ENCODE measurements around the gene CHCHD1.

The CHCHD1 gene

DNA sequence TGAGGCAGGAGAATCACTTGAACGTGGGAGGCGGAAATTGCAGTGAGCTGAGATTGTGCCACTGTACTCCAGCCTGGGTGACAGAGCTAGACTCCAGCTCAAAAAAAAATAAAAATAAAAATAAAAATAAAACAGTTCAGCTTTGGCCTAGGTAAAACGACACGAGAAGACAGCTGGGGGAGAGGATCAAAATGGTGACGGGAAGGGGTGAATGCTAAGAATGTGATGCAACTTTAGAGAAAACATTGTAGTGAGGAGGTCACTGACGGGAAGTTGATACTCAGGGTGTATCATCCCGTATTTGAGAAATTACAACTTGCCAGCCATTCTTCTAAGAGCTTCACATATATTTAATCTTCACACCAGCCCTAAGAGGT lies 28.5 kb downstream of the CHCHD1 start:
- Histone ChIP-seq H3K27me3 (ENCODE audit: control insufficient read depth, insufficient read depth, low read length) (no peaks in the 10 kb centered on the region), H3K4me3 (ENCODE audit: low read length) (no peak overlapping the region), H3K36me3 (ENCODE audit: control insufficient read depth, insufficient read depth, low read length) (peaks cover 12% of the 10 kb centered on the region), H3K9me3 (ENCODE audit: control insufficient read depth, low read length) (no peaks in the 10 kb centered on the region), H3K9ac (ENCODE audit: low read length) (peak overlapping the region; percentile 67), H3K4me1 (ENCODE audit: control insufficient read depth, insufficient read depth, low read length) (no peaks in the 10 kb centered on the region)

DNA sequence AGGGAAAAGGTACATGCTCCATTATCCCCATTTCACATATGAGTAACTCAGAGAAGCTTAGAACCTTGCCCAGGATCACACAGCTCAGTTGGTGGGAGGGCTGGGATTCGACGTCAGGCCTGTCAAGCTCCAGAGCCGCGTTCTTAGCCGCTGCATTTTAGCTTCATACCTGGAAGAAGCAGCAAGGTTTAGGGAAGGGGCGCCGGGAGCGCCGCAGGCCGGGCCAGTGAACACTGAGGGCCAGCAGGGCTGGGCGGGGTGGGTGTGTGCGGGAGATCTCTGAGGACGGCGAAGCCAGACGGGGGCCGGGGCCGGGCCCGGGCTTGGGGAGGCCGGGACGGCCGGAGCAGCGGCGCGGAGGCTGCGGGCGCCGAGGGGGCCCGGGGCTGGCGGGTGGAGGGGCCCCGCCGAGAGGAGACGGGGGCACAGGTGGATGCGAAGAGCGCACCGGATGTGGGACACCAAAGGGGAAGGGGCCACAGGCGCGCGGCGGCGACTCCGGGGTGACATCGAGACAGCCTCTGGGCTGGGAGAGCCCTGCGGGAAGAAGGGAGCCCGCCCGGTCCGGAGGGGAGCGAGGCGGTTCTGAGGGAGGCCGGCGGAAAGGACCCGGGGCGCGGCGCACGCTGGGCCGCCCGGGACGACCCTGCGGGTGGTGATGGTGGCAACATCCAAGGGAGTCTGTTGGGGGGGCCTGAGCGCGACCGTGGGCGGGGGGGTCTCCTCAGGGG lies 29.1 kb downstream of the CHCHD1 start:
- Histone ChIP-seq H3K36me3 (ENCODE audit: control insufficient read depth, insufficient read depth, low read length) (peaks cover 7% of the 10 kb centered on the region), H3K27me3 (ENCODE audit: control insufficient read depth, insufficient read depth, low read length) (no peaks in the 10 kb centered on the region), H3K4me3 (ENCODE audit: low read length) (no peak overlapping the region), H3K9ac (ENCODE audit: low read length) (peak overlapping the region; percentile 67), H3K4me1 (ENCODE audit: control insufficient read depth, insufficient read depth, low read length) (no peaks in the 10 kb centered on the region), H3K9me3 (ENCODE audit: control insufficient read depth, low read length) (no peaks in the 10 kb centered on the region)

DNA sequence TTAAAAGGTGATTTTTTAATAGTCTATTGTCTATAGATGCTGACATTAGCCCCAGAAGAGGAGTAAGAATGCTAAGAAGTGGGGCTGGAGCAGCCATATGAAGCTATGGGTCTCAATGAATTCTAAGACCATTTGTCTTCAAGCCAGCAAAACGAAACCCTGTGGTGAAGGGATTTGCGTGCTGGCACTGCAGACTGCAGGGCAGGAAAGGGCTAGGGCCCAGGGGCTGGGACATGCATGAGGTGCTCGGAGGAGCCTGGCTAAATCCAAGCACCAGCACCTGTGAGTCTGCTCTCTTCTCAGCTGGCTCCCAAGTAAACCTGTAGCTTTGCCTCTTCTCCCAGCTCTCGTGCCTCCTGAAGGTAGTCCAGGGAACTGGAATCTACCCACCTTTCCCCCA lies 30.8 kb downstream of the CHCHD1 start:
- Histone ChIP-seq H3K9ac (ENCODE audit: low read length) (no peak overlapping the region), H3K36me3 (ENCODE audit: control insufficient read depth, insufficient read depth, low read length) (no peaks in the 10 kb centered on the region), H3K9me3 (ENCODE audit: control insufficient read depth, low read length) (no peaks in the 10 kb centered on the region), H3K4me1 (ENCODE audit: control insufficient read depth, insufficient read depth, low read length) (no peaks in the 10 kb centered on the region), H3K27me3 (ENCODE audit: control insufficient read depth, insufficient read depth, low read length) (no peaks in the 10 kb centered on the region), H3K4me3 (ENCODE audit: low read length) (no peak overlapping the region)

DNA sequence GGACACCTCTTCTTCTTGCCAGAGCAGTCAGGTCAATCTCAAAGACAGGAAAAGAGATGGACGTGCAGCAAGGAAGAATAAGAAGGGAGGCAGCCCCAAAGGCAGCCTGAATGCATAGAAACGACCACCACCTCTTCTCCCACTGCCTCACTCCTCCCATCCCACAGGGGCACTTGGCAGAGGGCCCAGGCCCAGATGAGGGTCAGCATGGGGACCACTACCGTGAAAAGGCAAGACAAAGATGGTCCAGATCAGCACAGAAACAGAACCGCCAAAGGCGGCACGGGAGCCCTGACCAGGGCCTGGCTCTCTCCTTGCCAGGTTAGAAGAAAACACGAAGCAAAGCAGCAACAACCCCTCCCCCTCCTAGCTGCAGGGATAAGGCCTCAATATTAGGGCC lies 31.5 kb downstream of the CHCHD1 start:
- Histone ChIP-seq H3K4me1 (ENCODE audit: control insufficient read depth, insufficient read depth, low read length) (no peaks in the 10 kb centered on the region), H3K9ac (ENCODE audit: low read length) (no peak overlapping the region), H3K27me3 (ENCODE audit: control insufficient read depth, insufficient read depth, low read length) (no peaks in the 10 kb centered on the region), H3K4me3 (ENCODE audit: low read length) (no peak overlapping the region), H3K9me3 (ENCODE audit: control insufficient read depth, low read length) (no peaks in the 10 kb centered on the region), H3K36me3 (ENCODE audit: control insufficient read depth, insufficient read depth, low read length) (no peaks in the 10 kb centered on the region)

DNA sequence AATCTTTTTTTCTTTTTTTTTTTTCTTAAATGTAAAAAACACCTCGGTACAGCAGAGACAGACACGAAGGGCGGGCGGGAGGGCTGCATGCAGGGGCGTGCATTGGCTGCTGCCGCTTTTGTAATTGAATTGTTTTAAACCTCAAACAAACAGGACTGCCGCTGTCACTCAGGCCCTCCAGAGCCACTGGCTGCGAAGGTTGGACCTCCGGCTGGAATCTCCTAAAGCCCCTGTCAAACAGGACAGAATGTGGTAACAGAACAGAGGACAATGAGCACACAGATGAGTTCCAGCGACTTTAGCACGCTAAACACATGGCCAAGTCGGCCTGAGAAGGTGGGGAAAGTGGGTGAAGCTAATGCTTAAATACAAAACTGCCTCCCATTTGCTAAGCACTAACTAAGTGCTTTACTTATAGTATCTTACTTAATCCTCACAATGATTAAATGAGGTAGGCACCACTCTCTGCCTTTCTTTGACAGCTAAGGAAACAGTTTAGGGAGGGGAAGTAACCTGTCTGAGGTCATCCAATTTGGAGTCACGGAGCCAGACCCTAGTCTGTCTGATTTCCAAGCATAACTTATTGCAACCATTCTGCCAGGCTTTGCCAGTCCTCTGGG lies 32.5 kb downstream of the CHCHD1 start:
- Histone ChIP-seq H3K27me3 (ENCODE audit: control insufficient read depth, insufficient read depth, low read length) (no peaks in the 10 kb centered on the region), H3K4me1 (ENCODE audit: control insufficient read depth, insufficient read depth, low read length) (peaks cover 10% of the 10 kb centered on the region), H3K9me3 (ENCODE audit: control insufficient read depth, low read length) (no peaks in the 10 kb centered on the region), H3K36me3 (ENCODE audit: control insufficient read depth, insufficient read depth, low read length) (no peaks in the 10 kb centered on the region), H3K9ac (ENCODE audit: low read length) (no peak overlapping the region), H3K4me3 (ENCODE audit: low read length) (no peak overlapping the region)

DNA sequence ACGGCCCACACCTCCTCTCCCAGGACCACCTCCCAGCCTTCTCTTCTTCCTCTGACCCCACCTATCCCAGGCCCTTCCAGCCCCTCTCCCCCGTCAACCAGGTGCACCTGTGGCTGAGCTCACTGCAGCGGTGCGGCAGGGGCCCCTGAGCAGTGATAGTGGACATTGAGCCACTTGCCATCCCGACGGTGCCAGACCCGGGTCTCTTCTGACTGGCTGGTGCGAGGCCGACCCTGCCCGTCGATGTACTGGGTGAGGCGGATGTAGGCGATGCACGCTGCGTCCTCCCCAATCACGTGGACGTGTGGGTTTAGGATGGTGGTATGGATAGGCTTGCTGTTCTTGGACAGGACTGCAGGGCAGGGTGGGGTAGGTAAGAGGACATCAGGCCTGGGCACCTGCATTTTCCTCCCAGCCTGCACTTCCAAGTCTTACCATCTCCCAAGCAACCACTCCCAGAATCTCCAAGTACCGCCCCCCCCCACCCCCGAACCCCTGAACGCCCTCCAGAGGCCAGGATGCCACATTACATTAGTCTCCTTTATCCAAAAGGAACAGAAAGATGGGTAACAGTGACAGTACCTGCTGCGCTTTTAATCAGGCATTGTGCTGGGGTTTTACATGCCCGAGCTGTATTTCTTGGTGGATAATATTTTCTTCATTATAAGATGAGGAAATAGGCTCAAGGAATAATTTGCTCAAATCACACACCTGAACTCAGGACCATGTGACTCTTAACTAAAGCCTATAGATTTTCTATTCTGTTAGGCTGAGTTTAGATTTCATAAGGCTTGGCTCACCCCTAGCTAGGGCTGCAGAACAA lies 33.3 kb downstream of the CHCHD1 start:
- Histone ChIP-seq H3K27me3 (ENCODE audit: control insufficient read depth, insufficient read depth, low read length) (no peaks in the 10 kb centered on the region), H3K4me3 (ENCODE audit: low read length) (no peak overlapping the region), H3K9me3 (ENCODE audit: control insufficient read depth, low read length) (no peaks in the 10 kb centered on the region), H3K4me1 (ENCODE audit: control insufficient read depth, insufficient read depth, low read length) (peaks cover 17% of the 10 kb centered on the region), H3K9ac (ENCODE audit: low read length) (no peak overlapping the region), H3K36me3 (ENCODE audit: control insufficient read depth, insufficient read depth, low read length) (no peaks in the 10 kb centered on the region)

DNA sequence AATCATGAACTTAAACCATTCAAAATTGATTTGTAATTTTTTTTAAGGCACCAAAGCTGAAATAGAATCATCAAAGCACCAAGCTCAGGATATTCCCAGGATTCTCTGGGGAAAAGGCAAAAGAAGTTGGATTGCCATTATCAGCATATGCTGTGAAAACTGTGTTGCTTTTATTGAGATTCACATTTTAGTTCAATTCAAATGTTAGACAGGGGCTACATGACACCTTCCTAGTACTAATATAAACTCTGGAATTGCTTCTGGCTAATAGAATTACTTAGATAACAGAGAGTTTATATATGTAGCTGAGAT lies 33.8 kb downstream of the CHCHD1 start:
- H3K9ac ChIP-seq (ENCODE audit: low read length), result no peak overlapping the region
- no peaks in the 10 kb centered on the region for H3K36me3 ChIP-seq (ENCODE audit: control insufficient read depth, insufficient read depth, low read length)
- no peaks in the 10 kb centered on the region for H3K9me3 ChIP-seq (ENCODE audit: control insufficient read depth, low read length)
- no peak overlapping the region for H3K4me3 ChIP-seq (ENCODE audit: low read length)
- peaks cover 18% of the 10 kb centered on the region for H3K4me1 ChIP-seq (ENCODE audit: control insufficient read depth, insufficient read depth, low read length)
- H3K27me3 ChIP-seq (ENCODE audit: control insufficient read depth, insufficient read depth, low read length), result no peaks in the 10 kb centered on the region

DNA sequence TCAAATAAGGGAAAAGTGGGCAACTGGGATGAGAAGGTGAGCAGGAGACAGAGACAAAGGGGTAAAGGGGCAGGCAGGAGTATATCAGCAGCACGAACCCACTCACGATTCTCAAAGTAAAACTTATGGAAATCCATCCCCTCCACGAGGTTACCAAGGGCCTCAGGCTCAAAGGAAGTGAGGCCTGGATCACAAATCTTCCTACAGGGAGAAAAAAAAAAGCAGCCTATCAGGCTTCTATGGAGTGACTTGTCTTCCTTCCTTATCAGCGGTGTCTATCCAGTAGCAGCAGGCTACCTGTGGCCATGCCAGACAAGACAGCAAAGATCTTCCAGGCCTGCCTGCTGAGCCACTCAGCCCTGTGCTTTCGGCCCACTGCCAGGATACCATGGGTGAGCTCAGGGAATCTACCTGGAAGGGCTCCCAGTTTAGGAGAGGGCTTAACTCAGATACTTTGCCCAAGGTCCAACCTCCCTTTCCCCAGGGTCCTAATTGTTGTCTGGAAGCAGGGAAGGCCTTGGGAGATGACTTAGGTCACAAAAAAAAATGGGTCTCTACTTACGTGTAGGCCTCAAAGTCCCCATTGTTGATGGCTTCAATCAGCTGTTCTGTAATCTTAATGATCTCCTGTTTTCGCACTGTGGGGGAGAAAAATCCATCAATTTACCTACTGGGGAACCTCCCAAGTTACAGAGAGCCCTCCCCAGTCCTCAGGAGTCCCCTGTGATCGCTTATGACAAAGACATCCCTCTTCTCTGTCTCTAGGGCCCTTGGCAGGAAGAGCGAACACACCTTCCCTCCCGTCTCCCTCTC lies 35.3 kb downstream of the CHCHD1 start:
- Histone ChIP-seq H3K36me3 (ENCODE audit: control insufficient read depth, insufficient read depth, low read length) (no peaks in the 10 kb centered on the region), H3K9ac (ENCODE audit: low read length) (no peak overlapping the region), H3K9me3 (ENCODE audit: control insufficient read depth, low read length) (no peaks in the 10 kb centered on the region), H3K27me3 (ENCODE audit: control insufficient read depth, insufficient read depth, low read length) (no peaks in the 10 kb centered on the region), H3K4me3 (ENCODE audit: low read length) (no peak overlapping the region), H3K4me1 (ENCODE audit: control insufficient read depth, insufficient read depth, low read length) (peaks cover 18% of the 10 kb centered on the region)

DNA sequence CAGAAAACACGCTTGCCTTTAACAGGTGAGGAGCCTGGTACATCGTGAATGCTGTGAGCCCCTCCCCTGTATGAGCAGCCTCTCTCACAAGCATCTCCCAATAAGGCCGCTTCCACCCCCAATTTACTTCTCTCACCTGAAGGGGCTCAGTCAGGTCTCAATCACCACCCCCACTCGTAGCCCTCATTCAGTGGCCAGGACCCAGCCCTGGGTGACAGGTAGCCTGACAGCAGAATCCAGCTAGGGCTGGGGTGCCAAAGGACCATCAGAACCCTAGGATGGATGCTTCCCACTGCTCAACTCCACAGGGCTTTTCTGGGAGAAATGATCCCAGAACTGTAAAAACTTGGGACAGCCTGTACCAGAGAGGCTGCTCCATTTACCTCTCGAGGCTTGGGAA lies 36.0 kb downstream of the CHCHD1 start:
- H3K36me3 ChIP-seq (ENCODE audit: control insufficient read depth, insufficient read depth, low read length), result no peaks in the 10 kb centered on the region
- H3K4me1 ChIP-seq (ENCODE audit: control insufficient read depth, insufficient read depth, low read length), result peaks cover 18% of the 10 kb centered on the region

DNA sequence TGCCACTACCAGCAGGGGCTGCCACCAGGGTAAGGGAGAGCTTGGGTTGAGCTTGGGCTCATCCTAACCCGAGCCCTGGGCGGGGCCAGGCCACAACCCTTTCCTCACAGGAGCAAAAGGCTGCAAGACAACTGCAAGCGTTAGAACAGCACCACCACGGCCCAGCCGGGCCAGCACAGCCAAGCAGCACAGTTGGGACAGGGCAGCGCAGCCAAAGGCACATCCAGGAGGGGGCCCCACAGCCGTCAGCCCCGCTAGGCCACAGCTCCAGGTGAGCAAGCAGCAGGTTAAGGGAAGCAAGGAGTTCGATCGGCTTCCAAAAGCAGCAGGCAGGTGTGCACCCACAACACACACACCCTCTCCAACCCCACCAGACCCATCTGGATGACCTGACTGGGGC lies 36.6 kb downstream of the CHCHD1 start:
- Histone ChIP-seq H3K36me3 (ENCODE audit: control insufficient read depth, insufficient read depth, low read length) (no peaks in the 10 kb centered on the region), H3K4me3 (ENCODE audit: low read length) (no peak overlapping the region), H3K4me1 (ENCODE audit: control insufficient read depth, insufficient read depth, low read length) (peaks cover 18% of the 10 kb centered on the region), H3K27me3 (ENCODE audit: control insufficient read depth, insufficient read depth, low read length) (no peaks in the 10 kb centered on the region), H3K9ac (ENCODE audit: low read length) (no peak overlapping the region), H3K9me3 (ENCODE audit: control insufficient read depth, low read length) (no peaks in the 10 kb centered on the region)

More for the DNA sequence above, 36.0 kb downstream of the CHCHD1 start:
- Histone ChIP-seq H3K9ac (ENCODE audit: low read length) (no peak overlapping the region), H3K9me3 (ENCODE audit: control insufficient read depth, low read length) (no peaks in the 10 kb centered on the region), H3K27me3 (ENCODE audit: control insufficient read depth, insufficient read depth, low read length) (no peaks in the 10 kb centered on the region), H3K4me3 (ENCODE audit: low read length) (no peak overlapping the region)

DNA sequence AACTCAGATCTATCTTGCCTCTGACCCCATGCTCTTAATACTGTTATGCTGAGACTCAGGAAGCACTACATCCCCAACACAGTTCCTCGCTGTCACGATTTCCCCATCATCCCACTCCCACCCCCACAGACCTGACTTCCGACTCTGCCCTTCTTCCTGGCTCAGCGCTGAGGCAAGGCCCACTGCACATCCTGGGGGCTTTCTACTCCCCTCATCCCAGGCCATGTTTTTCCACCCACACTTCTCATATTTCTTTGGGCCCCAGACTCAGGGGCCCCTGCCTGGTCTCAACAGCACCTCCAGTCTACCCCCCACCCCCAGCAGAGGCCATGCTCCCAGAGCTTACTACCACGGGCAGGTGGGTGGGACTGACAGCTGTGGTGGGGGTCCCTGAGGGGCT lies 37.2 kb downstream of the CHCHD1 start:
- H3K9me3 ChIP-seq (ENCODE audit: control insufficient read depth, low read length), result no peaks in the 10 kb centered on the region
- no peak overlapping the region for H3K4me3 ChIP-seq (ENCODE audit: low read length)
- H3K9ac ChIP-seq (ENCODE audit: low read length), result no peak overlapping the region
- no peaks in the 10 kb centered on the region for H3K36me3 ChIP-seq (ENCODE audit: control insufficient read depth, insufficient read depth, low read length)
- H3K27me3 ChIP-seq (ENCODE audit: control insufficient read depth, insufficient read depth, low read length), result no peaks in the 10 kb centered on the region
- peaks cover 18% of the 10 kb centered on the region for H3K4me1 ChIP-seq (ENCODE audit: control insufficient read depth, insufficient read depth, low read length)
